Cardiac fibroblast (primary cell): ENCODE measurements around the gene CRMP1.

Source experiments
- DNase-seq, 2 donors: peaks; one replicate each; pipeline versions ENCODE4 v3.0.0 to v3.0.0-alpha.2; 2010; ENCODE audit warnings: low read depth in 2 of 2
- H3K4me3 ChIP-seq, 2 donors: replicated peaks in 1 of 2; 1 replicate in 1 of 2; 2 replicates in 1 of 2; pipeline ENCODE4 v1.5.1; 2011; ENCODE audit warnings: low read depth in 2 of 2, low read length in 2 of 2, mild to moderate bottlenecking in 2 of 2, moderate library complexity in 1 of 2
- TF ChIP-seq, protein P1 (sequence below): IDR thresholded peaks from one replicate; pipeline ENCODE4 v1.5.1; 2011; ENCODE audit warnings: low read depth, mild to moderate bottlenecking, low read length, inconsistent platforms

CRMP1 gene

DNA sequence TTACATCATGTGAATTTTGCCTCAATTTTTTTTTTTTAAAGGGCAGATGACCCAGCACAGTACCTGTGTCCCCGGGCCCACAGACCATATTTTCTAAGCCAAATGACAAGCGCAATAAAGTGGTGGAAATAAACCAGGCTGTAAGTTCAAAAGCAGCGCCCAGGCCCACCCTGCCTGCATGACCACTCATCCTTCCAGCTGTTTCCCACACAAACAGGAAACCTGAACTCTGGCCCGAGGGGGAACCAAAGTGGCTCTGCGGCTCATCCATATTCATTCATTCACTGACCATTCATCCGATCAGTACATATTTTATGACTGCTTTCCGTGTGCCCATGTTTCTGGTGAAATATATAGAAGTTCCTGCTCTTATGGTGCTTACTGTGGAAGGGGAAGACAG is 33.7 kb upstream of the CRMP1 start:
- TF ChIP-seq, protein P1, sequence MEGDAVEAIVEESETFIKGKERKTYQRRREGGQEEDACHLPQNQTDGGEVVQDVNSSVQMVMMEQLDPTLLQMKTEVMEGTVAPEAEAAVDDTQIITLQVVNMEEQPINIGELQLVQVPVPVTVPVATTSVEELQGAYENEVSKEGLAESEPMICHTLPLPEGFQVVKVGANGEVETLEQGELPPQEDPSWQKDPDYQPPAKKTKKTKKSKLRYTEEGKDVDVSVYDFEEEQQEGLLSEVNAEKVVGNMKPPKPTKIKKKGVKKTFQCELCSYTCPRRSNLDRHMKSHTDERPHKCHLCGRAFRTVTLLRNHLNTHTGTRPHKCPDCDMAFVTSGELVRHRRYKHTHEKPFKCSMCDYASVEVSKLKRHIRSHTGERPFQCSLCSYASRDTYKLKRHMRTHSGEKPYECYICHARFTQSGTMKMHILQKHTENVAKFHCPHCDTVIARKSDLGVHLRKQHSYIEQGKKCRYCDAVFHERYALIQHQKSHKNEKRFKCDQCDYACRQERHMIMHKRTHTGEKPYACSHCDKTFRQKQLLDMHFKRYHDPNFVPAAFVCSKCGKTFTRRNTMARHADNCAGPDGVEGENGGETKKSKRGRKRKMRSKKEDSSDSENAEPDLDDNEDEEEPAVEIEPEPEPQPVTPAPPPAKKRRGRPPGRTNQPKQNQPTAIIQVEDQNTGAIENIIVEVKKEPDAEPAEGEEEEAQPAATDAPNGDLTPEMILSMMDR = no peak
- H3K4me3 ChIP-seq = no peak overlapping the region
- no peak for DNase-seq

DNA sequence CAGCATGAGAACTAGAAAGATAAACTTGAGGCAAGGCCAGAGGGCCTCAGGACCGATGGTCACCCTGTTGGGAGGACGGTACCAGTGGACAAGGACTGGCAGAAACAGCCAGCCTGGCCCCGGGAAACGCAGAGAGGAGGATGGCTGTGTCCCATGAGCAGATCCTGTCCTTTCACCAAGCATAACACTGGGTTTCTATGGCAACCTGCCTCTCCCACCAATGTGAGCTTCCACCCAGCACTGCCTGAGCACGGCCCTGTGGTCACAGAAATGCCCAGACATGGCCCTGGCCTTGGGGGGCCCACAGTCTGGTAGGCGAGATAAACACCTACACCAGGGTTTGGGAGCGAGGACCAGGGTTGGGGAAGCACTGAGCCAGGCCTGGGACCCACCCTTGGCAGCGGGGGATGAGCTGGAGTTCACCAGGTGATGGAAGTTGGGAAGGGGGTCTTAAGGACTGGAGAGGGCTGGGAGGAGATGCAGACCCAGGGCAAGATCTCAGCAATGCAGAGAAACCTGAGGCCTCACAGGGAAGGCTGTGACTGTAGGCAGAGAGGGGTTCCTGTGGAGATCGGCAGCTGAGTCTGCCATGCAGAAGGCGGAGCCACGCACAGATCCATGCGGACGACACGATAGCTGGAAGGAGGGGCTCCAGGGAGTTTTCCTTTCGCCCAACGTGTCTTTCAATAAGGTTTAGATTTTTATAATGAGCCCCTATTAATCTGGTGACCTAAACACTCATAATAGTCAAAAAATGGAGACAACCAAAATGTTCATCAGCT is 32.7 kb upstream of the CRMP1 start:
- no peak for DNase-seq
- TF ChIP-seq, protein P1 = no peak
- H3K4me3 ChIP-seq = no peak overlapping the region

DNA sequence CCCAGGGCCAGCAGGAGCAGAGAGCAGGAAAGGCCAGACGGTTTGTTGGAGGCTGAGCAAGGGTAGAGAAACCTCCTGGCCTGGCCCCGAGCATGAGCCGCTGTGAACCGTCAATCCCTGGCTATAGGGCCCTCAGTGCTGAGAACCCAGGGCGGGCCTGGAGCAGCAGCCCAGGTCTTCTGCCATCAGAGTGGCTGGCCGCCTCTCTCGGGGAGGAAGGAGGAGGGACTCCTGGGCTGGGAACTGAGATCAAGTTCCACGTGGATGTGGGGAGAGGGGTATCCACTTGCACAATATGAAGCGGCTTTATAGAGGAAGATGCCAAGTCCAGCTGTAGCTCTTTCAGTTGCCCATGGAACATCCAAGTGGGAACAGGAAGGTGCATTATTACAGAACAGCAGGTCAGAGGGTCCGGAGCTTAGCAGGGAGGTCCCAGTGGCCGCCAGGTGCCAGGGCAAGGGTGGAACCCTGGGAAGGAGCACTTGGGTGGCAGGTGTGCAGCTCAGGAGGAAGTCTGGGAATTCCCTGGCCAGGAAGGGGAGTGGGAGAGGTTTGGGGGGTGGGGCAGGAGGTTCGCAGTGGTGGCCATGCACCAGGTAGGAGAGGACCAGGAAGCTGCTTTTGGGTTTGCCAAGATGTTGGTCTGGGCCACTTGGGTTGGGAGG is 31.7 kb upstream of the CRMP1 start:
- TF ChIP-seq, protein P1 = no peak
- H3K4me3 ChIP-seq = no peak overlapping the region

DNA sequence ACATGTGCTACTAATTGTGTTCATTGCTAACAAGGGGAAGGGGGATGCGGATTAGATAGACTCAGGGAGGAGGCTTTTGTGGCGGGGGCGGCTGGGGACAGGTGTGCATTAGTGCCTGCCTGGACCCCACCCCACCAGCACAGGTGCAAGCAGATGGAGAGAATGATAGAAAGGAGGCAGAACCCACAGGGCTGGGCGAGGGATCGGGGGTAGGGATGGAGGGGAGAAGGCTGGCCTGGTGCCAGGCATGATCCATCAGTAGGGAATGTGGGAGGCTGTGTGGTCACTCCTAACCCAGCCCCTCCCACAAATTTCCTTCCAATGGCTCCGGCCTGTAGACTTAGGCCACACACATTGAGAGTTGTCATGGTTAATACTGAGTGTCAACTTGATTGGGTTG is 30.5 kb upstream of the CRMP1 start:
- no peak for DNase-seq
- H3K4me3 ChIP-seq = no peak overlapping the region
- TF ChIP-seq, protein P1 = no peak

More for the DNA sequence above, 31.7 kb upstream of the CRMP1 start:
- DNase-seq = no peak

DNA sequence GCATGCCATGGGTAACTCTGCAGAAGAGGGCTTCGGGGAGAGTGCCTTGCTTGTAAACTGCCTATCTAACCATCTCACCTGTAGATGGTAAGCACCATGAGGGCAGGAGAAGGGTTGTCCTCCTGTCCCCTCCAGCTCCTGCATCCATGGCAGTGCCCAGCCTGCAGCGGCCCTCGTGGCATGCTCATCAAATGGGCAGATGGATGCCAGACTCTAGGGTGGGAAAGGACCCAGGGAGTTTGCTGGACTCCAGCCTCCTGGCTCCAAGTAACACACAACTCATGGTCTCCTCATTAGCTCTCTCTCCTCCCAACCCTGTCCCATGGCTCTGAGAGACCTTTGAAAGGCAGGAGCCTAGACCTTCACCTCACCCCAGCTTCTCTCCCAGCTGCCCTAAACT is 29.7 kb upstream of the CRMP1 start:
- H3K4me3 ChIP-seq = no peak overlapping the region
- TF ChIP-seq, protein P1 = no peak
- no peak for DNase-seq

DNA sequence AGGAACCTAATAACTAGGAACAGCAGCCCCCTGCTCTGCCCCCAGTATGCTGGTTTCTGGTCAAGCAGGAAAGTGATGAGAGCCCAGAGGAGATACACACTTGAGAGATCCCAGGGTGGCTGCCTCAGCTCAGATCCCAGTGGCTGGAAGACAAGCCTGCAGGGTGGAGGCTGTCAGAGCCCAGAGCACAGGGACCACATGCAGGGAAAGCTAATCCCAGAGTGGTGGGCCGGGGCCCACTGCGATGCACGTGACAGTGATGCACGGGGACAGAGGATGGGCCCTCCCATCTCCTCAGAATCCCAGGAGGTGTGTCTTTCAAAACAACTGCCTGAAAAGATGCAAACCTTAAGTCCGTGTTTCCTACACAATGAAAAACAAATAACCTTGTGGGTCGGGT is 29.1 kb upstream of the CRMP1 start:
- TF ChIP-seq, protein P1 = no peak
- no peak for DNase-seq
- H3K4me3 ChIP-seq = no peak overlapping the region
